Panc1 (cell line): ENCODE results near the gene LPP. TPM values are rescaled to one million over a fixed set of nuclear protein-coding genes. Genes with fewer than 3 reads are reported as not detected.

Experiments used
- ATAC-seq: fragments of 200-7000 bp; cut with Tn5 transposase; 2 replicates; pipeline ENCODE4 v1.9.1; 2020; ENCODE audit warnings: mild to moderate bottlenecking, moderate library complexity
- BruUV-seq: library from RNA; stranded (reverse); fragments of 400-500 nt; replicated peaks from 2 replicates; lab custom pipeline; 2021; lab: Mats Ljungman, UMichigan
- CTCF ChIA-PET: fragments of 300-600 bp; sonication (Branson Sonifier 250); formaldehyde crosslinking; loops from one replicate; lab custom pipeline; 2022; ENCODE audit warnings: antibody characterized with exemption; lab: Charles Lee
- POLR2A ChIA-PET: fragments of 300-600 bp; sonication (Branson Sonifier 250); formaldehyde crosslinking; loops from one replicate; lab custom pipeline; 2022; ENCODE audit warnings: antibody characterized with exemption; lab: Charles Lee
- DNase-seq: peaks from one replicate; pipeline ENCODE4 v3.0.0-alpha.2; 2010; ENCODE audit warnings: low read depth, low spot score
- H3K27ac ChIP-seq: 2 replicates; pipeline ENCODE4 v1.5.1; 2011; ENCODE audit warnings: mild to moderate bottlenecking, low read length, inconsistent platforms
- H3K27me3 ChIP-seq: fragments of 200-500 bp; sonication (Bioruptor generic); 2 replicates; pipeline ENCODE4 v1.6.0; 2014; ENCODE audit warnings: low read length, inconsistent platforms; ENCODE audit not compliant: control insufficient read depth, insufficient read depth
- H3K36me3 ChIP-seq: fragments of 200-500 bp; sonication (Bioruptor generic); 2 replicates; pipeline ENCODE4 v1.5.1; 2014; ENCODE audit warnings: inconsistent platforms, mild to moderate bottlenecking, low read length, moderate library complexity; ENCODE audit not compliant: control insufficient read depth, insufficient read depth
- H3K4me1 ChIP-seq: 2 replicates; pipeline ENCODE4 v1.5.1; 2011; ENCODE audit warnings: inconsistent platforms, mild to moderate bottlenecking, low read length, moderate library complexity; ENCODE audit not compliant: control insufficient read depth, insufficient read depth
- H3K4me3 ChIP-seq, 2 experiments: 2 replicates each; pipeline ENCODE4 v1.5.1; 2011 to 2012; ENCODE audit warnings: low read depth in 2 of 2, low read length in 2 of 2, mild to moderate bottlenecking in 2 of 2, inconsistent platforms in 1 of 2, moderate library complexity in 1 of 2
- H3K9me3 ChIP-seq: fragments of 200-500 bp; sonication (Bioruptor generic); 2 replicates; pipeline ENCODE4 v1.5.1; 2014; ENCODE audit warnings: low read depth, mild to moderate bottlenecking, inconsistent platforms, low read length, moderate library complexity; ENCODE audit not compliant: control insufficient read depth, insufficient read depth
- CTCF ChIP-seq: fragments of 450-650 bp; IDR thresholded peaks from 2 replicates; pipeline ENCODE4 v1.5.1; 2017; ENCODE audit warnings: mild to moderate bottlenecking
- POLR2AphosphoS5 ChIP-seq: IDR thresholded peaks from 2 replicates; pipeline ENCODE4 v1.6.1; 2012; ENCODE audit warnings: mild to moderate bottlenecking, low read depth, low read length, moderate library complexity
- REST ChIP-seq, 2 experiments: IDR thresholded peaks; 2 replicates each; pipeline ENCODE4 v1.6.1; 2011 to 2012; ENCODE audit warnings: low read depth in 2 of 2, control low read depth in 1 of 2, low read length in 1 of 2, mild to moderate bottlenecking in 1 of 2, moderate library complexity in 1 of 2; ENCODE audit not compliant: insufficient read depth in 1 of 2
- SIN3A ChIP-seq: IDR thresholded peaks from 2 replicates; pipeline ENCODE4 v1.6.1; 2012; ENCODE audit warnings: low read depth, mild to moderate bottlenecking, low read length, moderate library complexity, borderline replicate concordance; ENCODE audit not compliant: insufficient read depth
- TCF7L2 ChIP-seq: IDR thresholded peaks from 2 replicates; pipeline ENCODE4 v1.6.1; 2011; ENCODE audit warnings: mild to moderate bottlenecking, low read depth, low read length, inconsistent platforms
- in situ Hi-C: cut with HindIII; loops from 2 replicates; pipeline ENCODE4 v1.10.0; 2016; ENCODE audit warnings: low sequenced_read_pairs, low pct_unique_long_range_greater_than_20kb
- intact Hi-C: fragments of 100-400 bp; cut with micrococcal nuclease; formaldehyde crosslinking; loops from one replicate; pipeline ENCODE4 v1.10.0; 2022; ENCODE audit not compliant: unreplicated experiment
- total RNA-seq: library from RNA; stranded (reverse); gene quantifications from one replicate; pipeline ENCODE4 v1.2.1, GENCODE V29; 2021; ENCODE audit not compliant: unreplicated experiment

The LPP gene
- total RNA-seq, 1 experiment from 2014 or later = 90.0 TPM

DNA sequence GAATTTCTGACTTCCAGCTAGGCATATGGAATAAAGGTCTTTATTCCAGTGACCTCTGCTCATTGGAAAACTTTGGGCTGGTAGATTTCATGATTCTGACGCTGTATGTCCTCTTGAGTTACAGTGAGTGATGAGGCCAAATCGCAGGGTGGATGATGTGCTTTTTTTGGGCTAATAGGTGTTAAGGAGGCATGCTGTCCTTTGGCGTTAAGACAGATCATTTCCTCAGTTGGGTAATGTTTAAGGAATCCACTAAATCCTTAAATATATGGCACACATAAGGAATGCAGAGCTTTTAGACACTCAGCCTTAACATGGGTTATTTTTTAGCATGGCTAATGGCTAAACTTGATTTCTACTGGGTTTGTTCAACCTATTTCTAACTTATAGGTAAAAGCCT, 87.9 kb downstream of the LPP start:
- ATAC-seq (no peak), DNase-seq (no peak)
- in situ Hi-C loops (no loop called here), intact Hi-C loops (no loop called here)
- H3K27ac ChIP-seq = no peak overlapping the region
- no peaks in the 10 kb centered on the region for H3K27me3 ChIP-seq
- POLR2A ChIA-PET = interaction anchor here (0.6 to 0.7 kb wide), 2 partner anchors 313 to 1022 kb away, joined by 3 to 7 read pairs; no protein-coding TSS in a partner anchor
- H3K4me3 ChIP-seq = no peak overlapping the region
- CTCF ChIA-PET = interaction anchor here (0.6 kb wide), 1 partner anchor 494 kb away, joined by 5 read pairs; no protein-coding TSS in a partner anchor
- peaks cover 31% of the 10 kb centered on the region for H3K4me1 ChIP-seq
- TF ChIP-seq REST (IDR thresholded peaks at IDR 0.05; ENCODE audit: insufficient read depth in 1 of 2, low read depth in 2 of 2, low read length in 1 of 2) = no peak
- TF ChIP-seq SIN3A = no peak
- no peak for TF ChIP-seq TCF7L2
- TF ChIP-seq CTCF = no peak
- no peak for TF ChIP-seq POLR2AphosphoS5
- no peaks in the 10 kb centered on the region for H3K9me3 ChIP-seq
- no TSS peak for BruUV-seq
- no peaks in the 10 kb centered on the region for H3K36me3 ChIP-seq

GRCh38 chr3:188242436-188243123, 88.6 kb downstream of the LPP start:
- no peaks in the 10 kb centered on the region for H3K9me3 ChIP-seq
- H3K36me3 ChIP-seq = no peaks in the 10 kb centered on the region
- H3K27me3 ChIP-seq = no peaks in the 10 kb centered on the region
- TF ChIP-seq SIN3A (no peak), CTCF (no peak), TCF7L2 (no peak), POLR2AphosphoS5 (no peak), REST (IDR thresholded peaks at IDR 0.05; ENCODE audit: insufficient read depth in 1 of 2, low read depth in 2 of 2, low read length in 1 of 2) (no peak)
- intact Hi-C loops = no loop called here
- in situ Hi-C loops = no loop called here
- ATAC-seq (no peak), DNase-seq (no peak)
- POLR2A ChIA-PET = no interaction called here
- no peak overlapping the region for H3K4me3 ChIP-seq
- CTCF ChIA-PET = no interaction called here
- peak overlapping the region; percentile 10; the same call in 1 of the 2 replicates for H3K27ac ChIP-seq
- H3K4me1 ChIP-seq = peaks cover 31% of the 10 kb centered on the region
- no TSS peak for BruUV-seq
